Chondrocyte (in vitro differentiated cells): Measurements from ENCODE around the gene TMEM270. TPM values are rescaled to one million over a fixed set of nuclear protein-coding genes. Genes with fewer than 3 reads are reported as not detected.
"Not testable (repeated sequence)": the region's sequence is repeated elsewhere in the genome, so short reads cannot be mapped to it uniquely, and the experiment has no call there.

ENCODE experiments used
- DNase-seq: peaks from one replicate; pipeline ENCODE4 v3.0.0; 2021; ENCODE audit warnings: mixed read lengths, low spot score
- H3K27ac Mint-ChIP-seq: one replicate; pipeline ENCODE4 v1.8.0; 2021; ENCODE audit warnings: mild to moderate bottlenecking, moderate library complexity, mixed read lengths; ENCODE audit not compliant: unreplicated experiment
- H3K27me3 Mint-ChIP-seq: 2 replicates; pipeline ENCODE4 v1.8.0; 2021; ENCODE audit warnings: low read depth, mixed read lengths
- H3K36me3 Mint-ChIP-seq: 2 replicates; pipeline ENCODE4 v1.8.0; 2021; ENCODE audit warnings: low read depth, mixed read lengths
- H3K4me1 Mint-ChIP-seq: 2 replicates; pipeline ENCODE4 v1.8.0; 2021; ENCODE audit warnings: low read depth, mild to moderate bottlenecking, mixed read lengths
- H3K4me3 Mint-ChIP-seq: one replicate; pipeline ENCODE4 v1.8.0; 2021; ENCODE audit warnings: mild to moderate bottlenecking, moderate library complexity, mixed read lengths; ENCODE audit not compliant: unreplicated experiment
- H3K9me3 Mint-ChIP-seq: 2 replicates; pipeline ENCODE4 v1.8.0; 2021; ENCODE audit warnings: low read depth, mixed read lengths
- CTCF ChIP-seq: fragments of 200-600 bp; sonication (generic); IDR thresholded peaks from 2 replicates; pipeline ENCODE4 v1.5.0; 2021; ENCODE audit warnings: antibody characterized with exemption, mild to moderate bottlenecking, moderate library complexity
- total RNA-seq: library from RNA; stranded (reverse); gene quantifications from 3 replicates; pipeline ENCODE4 v1.2.1, GENCODE V29; 2021

The TMEM270 gene
- total RNA-seq, 1 donor from 2014 or later: 0.25 TPM

- no peaks in the 10 kb centered on the region for H3K36me3 Mint-ChIP-seq
- no peak for TF ChIP-seq CTCF
- no peak overlapping the region for H3K4me3 Mint-ChIP-seq
- H3K27me3 Mint-ChIP-seq: no peaks in the 10 kb centered on the region
- H3K4me1 Mint-ChIP-seq: peaks cover 6% of the 10 kb centered on the region
- no peak for DNase-seq
- no peak overlapping the region for H3K27ac Mint-ChIP-seq
- H3K9me3 Mint-ChIP-seq: no peaks in the 10 kb centered on the region
Measured at GRCh38 chr7:73844131-73844547, 16.8 kb upstream of the TMEM270 start.

GRCh38 chr7:73844848-73845460 lies 16.0 kb upstream of the TMEM270 start:
- Mint-ChIP-seq H3K9me3 (no peaks in the 10 kb centered on the region), H3K36me3 (no peaks in the 10 kb centered on the region), H3K4me3 (no peak overlapping the region), H3K4me1 (peaks cover 14% of the 10 kb centered on the region), H3K27me3 (no peaks in the 10 kb centered on the region), H3K27ac (peak overlapping the region; percentile 67)
- DNase-seq: no peak
- no peak for TF ChIP-seq CTCF

GRCh38 chr7:73845701-73846195 lies 15.2 kb upstream of the TMEM270 start:
- not testable (repeated sequence) for H3K27ac Mint-ChIP-seq, H3K36me3 Mint-ChIP-seq, H3K4me3 Mint-ChIP-seq, DNase-seq, H3K9me3 Mint-ChIP-seq, H3K27me3 Mint-ChIP-seq
- H3K4me1 Mint-ChIP-seq: peaks cover 22% of the 10 kb centered on the region

DNA sequence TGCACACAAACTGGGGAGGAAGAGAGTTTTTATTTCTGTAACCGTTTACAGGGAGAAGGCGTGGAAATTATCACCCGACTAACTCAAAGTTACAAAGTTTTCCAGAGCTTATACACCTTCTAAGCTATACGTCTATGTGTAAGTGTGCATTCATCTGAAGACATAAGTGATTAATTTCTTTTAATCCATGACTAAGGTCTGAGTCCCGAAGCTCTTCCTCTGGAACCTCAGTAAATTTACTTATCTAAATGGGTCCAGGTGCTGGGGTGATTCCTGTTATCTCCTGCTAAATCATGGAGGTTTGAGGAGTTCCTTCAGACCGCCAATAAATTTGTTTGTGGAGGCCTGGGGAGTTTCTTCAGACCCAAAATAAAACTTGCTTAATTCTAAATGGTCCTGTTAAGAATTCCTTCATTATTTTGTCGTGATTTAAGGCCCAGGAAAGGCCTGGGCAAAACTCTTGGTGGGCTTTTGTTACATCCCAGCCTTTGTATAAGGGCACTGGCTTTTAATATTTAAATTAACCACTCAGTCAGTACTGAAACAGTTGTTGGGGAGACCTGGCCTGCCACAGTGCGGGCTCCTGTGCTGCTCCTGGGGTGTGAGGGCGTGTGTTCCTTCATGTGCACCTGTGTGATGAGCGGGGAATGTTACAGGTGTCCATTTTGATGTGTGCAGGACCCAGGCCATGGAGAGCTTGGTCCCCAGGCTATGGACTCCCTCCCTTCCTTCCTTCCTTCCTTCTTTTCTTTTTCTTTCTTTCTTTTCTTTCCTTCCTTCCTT lies 12.8 kb upstream of the TMEM270 start:
- no peaks in the 10 kb centered on the region for H3K9me3 Mint-ChIP-seq
- H3K36me3 Mint-ChIP-seq: no peaks in the 10 kb centered on the region
- no peak overlapping the region for H3K27ac Mint-ChIP-seq
- H3K4me1 Mint-ChIP-seq: peaks cover 41% of the 10 kb centered on the region
- TF ChIP-seq CTCF: no peak
- no peaks in the 10 kb centered on the region for H3K27me3 Mint-ChIP-seq
- no peak overlapping the region for H3K4me3 Mint-ChIP-seq
- DNase-seq: no peak

- Mint-ChIP-seq H3K4me1 (peaks cover 41% of the 10 kb centered on the region), H3K4me3 (no peak overlapping the region), H3K36me3 (no peaks in the 10 kb centered on the region), H3K27ac (peak overlapping the region; percentile 99), H3K9me3 (no peaks in the 10 kb centered on the region), H3K27me3 (no peaks in the 10 kb centered on the region)
- no peak for TF ChIP-seq CTCF
- no peak for DNase-seq
Measured at GRCh38 chr7:73850781-73851207, 10.2 kb upstream of the TMEM270 start.
